NCI-H1105 (cell line): Measurements from ENCODE around the gene ANKRD44.

Source experiments
- DNase-seq: peaks from one replicate; lab custom pipeline; 2025; lab: John Stamatoyannopoulos, UW

The ANKRD44 gene

GRCh38 chr2:197174539-197175094 lies 136.0 kb downstream of the ANKRD44 start:
- no peak for DNase-seq

DNA sequence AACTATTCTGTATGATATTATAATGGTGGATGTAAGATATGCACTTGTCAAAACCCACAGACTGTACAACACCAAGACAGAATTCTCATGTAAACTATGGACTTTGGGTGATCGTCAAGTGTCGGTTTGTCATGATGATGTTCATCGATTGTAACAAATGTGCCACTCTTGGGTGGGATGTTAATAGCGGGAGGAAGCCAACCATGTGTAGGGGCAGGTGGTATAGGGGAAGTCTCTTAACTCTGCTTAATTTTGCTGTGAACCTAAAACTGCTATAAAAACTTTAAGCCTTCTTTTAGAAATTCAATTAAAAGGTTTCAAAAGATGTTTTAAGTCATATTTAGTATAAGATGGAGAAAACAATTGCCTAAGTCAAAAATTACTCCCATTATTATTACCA lies 139.0 kb downstream of the ANKRD44 start:
- no peak for DNase-seq

- no peak for DNase-seq
These were observed 140.4 kb downstream of the ANKRD44 start for GRCh38 chr2:197170208-197170607.

DNA sequence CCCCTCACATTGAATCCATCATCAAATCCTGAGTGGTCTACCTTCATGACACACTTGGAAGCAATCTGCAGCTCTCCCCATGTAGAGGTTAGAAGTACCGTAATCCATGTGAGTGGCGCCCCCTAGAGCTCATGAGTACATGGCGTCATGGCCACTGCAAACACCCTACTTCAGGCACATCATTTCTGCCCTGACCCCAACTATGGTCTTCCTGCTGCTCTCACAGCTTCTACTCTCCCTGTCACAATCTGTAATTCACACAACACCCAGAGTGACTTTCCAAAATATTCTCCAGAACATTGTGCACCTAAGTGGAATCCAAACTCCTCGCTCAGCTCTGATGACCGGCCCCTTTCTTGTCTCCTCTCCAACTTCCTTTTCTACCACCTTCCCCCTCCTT lies 141.9 kb downstream of the ANKRD44 start:
- peak; percentile 11 for DNase-seq

DNA sequence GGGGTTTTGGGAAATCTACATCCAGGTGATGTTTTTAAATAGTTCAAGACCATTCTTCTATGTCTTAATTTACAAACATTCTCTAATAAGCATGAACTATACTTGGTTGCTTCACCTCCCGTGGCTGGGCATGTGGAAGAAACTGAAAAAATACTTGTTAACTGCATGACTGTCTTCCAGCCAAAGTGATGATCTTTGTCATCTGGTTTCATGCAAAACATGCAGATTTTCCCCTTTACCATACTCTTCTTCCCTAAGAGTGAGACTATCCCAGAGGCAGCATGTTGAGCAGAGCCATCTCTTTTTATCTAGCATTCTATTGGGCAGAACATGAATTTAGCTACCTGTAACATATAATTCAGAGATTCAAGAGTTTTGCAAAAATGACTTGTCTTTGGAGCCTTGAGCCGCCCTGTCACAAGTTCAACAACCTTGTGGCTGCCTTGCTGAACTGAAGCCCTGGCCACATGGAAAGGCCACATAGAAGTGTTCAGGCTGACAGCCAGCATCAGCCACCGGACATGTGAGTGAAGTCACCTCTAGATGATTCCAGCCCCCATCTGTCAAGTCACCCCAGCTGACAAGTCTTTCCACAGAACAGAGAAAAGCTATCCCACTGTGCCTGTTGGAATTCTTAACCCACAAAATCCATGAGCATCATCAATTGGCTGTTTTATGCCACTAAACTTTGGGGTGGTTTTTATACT lies 142.8 kb downstream of the ANKRD44 start:
- no peak for DNase-seq

GRCh38 chr2:197165020-197165419 lies 145.6 kb downstream of the ANKRD44 start:
- no peak for DNase-seq

GRCh38 chr2:197164141-197164754 lies 146.3 kb downstream of the ANKRD44 start:
- DNase-seq = no peak

DNA sequence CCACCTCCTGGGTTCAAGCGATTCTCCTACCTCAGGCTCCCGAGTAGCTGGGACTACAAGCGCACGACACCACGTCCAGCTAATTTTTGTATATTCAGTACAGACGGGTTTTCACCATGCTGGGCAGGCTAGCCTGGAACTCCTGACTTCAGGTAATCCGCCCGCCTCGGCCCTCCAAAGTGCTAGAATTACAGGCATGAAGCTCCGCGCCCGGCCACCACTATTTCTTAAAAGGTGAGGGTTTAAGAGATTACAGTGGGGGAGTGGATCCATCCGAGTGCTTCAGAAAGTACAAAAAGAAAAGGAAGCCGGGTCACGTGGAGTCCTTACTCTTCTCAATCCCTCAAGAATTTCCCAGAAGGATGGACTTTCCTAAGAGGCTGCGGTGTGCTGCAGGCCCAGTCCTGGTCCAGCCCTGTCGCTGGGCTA lies 146.9 kb downstream of the ANKRD44 start:
- DNase-seq = no peak

DNA sequence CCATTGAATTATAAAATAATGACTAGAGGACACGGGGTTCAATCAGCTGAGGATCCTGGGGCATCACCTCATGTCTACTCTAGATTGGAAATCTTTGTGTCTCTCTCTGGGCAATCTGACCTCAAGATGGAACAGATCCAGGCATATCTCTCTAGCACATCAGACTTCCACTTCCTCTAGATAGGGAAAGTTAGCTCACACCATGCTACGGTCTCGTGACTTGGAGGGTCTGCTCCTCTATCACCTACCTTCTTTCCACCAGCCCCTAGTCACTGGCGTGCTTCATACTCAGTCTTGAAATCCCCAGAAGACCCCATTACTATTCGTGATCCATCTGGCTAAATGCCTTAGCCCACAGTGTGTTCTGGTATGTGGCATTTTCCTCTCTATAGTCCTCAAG lies 148.8 kb downstream of the ANKRD44 start:
- no peak for DNase-seq

DNA sequence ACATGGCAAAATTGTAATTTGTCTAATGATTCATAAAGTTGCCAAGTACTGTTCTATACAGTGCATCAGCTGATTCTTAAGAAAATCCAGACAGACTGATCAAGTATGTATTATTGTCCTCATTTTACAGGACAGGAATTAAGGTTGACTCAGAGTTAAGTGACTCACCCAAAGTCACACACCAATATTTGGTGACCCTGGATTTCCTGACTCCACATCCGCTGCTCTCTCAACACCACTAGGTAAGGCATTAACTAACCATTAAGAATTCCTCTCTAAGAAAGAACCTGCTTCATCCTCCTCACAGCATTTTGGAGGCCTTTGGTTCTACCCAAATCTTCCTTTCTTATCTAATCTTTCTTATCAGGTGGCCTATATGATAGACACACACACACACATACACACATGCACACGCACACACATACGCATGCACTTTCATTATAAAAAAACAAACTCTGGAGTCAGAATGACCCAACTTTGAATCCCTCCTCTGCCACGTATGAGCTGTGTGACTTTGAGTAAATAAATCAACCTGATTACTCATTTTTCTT lies 150.8 kb downstream of the ANKRD44 start:
- no peak for DNase-seq

GRCh38 chr2:197158591-197159550 lies 151.7 kb downstream of the ANKRD44 start:
- no peak for DNase-seq

DNA sequence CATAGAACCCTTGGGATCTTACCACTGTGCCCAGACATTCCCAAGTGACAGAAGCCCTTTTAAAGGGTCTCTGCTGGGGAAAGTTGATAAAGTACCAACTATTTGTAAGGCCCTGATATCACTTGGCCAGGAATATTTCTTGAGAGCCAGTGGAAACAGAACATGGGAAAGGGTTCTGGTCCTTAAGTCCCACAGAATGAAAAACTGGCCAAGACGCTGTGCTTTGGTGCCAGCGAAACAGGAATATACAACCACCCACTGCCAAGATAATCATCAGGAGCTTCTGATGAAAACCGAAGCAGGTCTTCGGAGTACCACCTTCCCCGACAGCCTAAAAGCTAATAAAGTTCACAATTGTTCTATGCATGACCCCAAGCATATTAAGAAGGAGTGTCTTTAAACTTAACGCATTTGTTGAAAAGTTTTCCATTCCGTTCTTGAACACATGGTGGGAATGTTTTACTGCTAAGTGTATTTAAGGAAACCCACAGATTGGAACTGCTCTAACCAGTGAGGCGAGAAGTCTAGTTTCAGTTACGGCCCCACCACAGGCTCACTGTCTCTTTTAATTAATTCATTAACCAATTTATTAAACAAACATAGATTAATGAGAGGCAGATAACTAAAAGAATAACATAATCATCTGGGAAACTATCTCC lies 152.6 kb downstream of the ANKRD44 start:
- DNase-seq = no peak

DNA sequence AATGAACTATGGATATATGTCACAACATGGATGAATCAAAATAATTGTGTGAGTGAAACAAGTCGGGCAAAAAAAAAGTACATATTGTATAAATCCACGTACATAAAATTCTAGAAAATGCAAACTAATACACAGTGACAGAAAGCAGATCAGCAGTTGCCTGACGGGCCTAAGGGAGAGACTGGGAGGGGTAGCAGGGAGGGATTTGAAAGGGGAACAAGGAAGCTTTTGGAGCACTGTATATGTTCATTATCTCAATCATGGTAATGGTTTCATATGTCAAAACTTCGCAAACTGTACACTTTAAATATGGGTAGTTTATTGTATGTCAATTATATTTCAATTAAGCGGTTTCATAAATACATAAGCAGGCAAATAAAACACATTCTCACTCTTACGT lies 153.8 kb downstream of the ANKRD44 start:
- no peak for DNase-seq

- DNase-seq = no peak
These were observed 157.9 kb downstream of the ANKRD44 start for GRCh38 chr2:197152451-197153228.

- no peak for DNase-seq
These were observed 161.0 kb downstream of the ANKRD44 start for GRCh38 chr2:197149546-197149945.

DNA sequence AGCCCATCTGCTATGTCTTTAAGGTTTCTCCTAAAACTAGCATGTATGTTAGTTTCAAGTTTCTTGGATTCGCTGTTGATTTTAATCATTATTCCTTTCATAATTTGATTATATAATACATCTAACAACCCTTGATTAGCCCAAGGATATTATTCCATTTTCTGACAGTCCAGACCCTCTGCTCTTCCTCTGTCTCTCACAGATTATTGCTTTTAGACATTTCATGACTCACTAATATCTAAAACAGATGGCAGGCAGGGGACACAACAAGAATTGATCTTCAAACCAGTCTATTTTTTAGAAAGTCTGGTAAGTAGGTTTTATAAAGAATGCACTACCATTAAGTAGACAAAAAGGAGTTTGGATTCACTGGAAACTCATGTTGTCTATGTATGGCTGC lies 162.2 kb downstream of the ANKRD44 start:
- no peak for DNase-seq

GRCh38 chr2:197147942-197148341 lies 162.6 kb downstream of the ANKRD44 start:
- DNase-seq = no peak

- DNase-seq = no peak
These were observed 163.6 kb downstream of the ANKRD44 start for GRCh38 chr2:197146995-197147394.

GRCh38 chr2:197145471-197146056 lies 165.0 kb downstream of the ANKRD44 start:
- no peak for DNase-seq

DNA sequence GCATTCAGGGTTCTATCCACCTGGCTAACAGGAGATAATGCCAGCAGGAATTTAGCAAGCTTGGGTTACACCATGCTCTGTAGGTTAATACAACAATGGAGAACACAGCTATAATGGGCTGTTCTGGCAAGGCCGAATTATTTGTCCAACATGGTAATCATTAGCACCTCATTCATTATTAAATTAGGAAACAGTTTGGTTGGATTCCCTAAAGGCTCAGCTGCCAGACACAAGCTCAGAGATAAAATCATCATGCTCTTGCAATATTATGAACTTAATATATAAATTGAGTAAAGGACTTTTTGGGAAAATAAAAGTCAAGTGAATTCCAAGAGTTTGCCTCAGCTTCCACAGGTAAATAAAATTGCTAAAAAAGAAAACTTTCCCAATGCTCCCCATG lies 166.4 kb downstream of the ANKRD44 start:
- DNase-seq = no peak
